GM21447 (cell line): Measurements from ENCODE around the gene TMEM213.

ENCODE experiments used
- ATAC-seq: cut with Tn5 transposase; IDR thresholded peaks from one replicate; pipeline ENCODE4 v1.9.1; 2021; ENCODE audit not compliant: unreplicated experiment

The TMEM213 gene

GRCh38 chr7:138797715-138798320 lies at the start of gene TMEM213, which contains the start of gene ATP6V0A4:
Gene TMEM213 (plus strand): TSS chr7:138797994. CDS start chr7:138798105, 111 bp downstream.
Gene ATP6V0A4 (minus strand): TSS chr7:138798196. CDS start chr7:138771247, 26,949 bp downstream.
- ATAC-seq, result no peak

- ATAC-seq, result no peak
Measured at GRCh38 chr7:138748666-138749065, 49.1 kb upstream of the TMEM213 start.

- no peak for ATAC-seq
Measured at GRCh38 chr7:138749960-138750359, 47.8 kb upstream of the TMEM213 start.

- no peak for ATAC-seq
Measured at GRCh38 chr7:138750473-138750872, 47.3 kb upstream of the TMEM213 start.

GRCh38 chr7:138750901-138751464 lies 46.8 kb upstream of the TMEM213 start:
- ATAC-seq, result no peak

GRCh38 chr7:138752518-138753149 lies 45.2 kb upstream of the TMEM213 start:
- peak; percentile 92 for ATAC-seq

- ATAC-seq, result no peak
Measured at GRCh38 chr7:138753150-138753518, 44.7 kb upstream of the TMEM213 start.

GRCh38 chr7:138753610-138754009 lies 44.2 kb upstream of the TMEM213 start:
- no peak for ATAC-seq

- no peak for ATAC-seq
Measured at GRCh38 chr7:138755331-138755747, 42.5 kb upstream of the TMEM213 start.

GRCh38 chr7:138755842-138756590 lies 41.8 kb upstream of the TMEM213 start:
- no peak for ATAC-seq

- ATAC-seq, result no peak
Measured at GRCh38 chr7:138756591-138757242, 41.1 kb upstream of the TMEM213 start.

GRCh38 chr7:138768241-138768640 lies 29.6 kb upstream of the TMEM213 start:
- ATAC-seq, result no peak

- no peak for ATAC-seq
Measured at GRCh38 chr7:138770904-138771303, 26.9 kb upstream of the TMEM213 start.

- ATAC-seq, result no peak
Measured at GRCh38 chr7:138773176-138773575, 24.6 kb upstream of the TMEM213 start.

GRCh38 chr7:138773817-138774216 lies 24.0 kb upstream of the TMEM213 start:
- no peak for ATAC-seq

GRCh38 chr7:138776166-138776833 lies 21.5 kb upstream of the TMEM213 start:
- no peak for ATAC-seq

GRCh38 chr7:138781004-138781403 lies 16.8 kb upstream of the TMEM213 start:
- ATAC-seq, result no peak

GRCh38 chr7:138784692-138785091 lies 13.1 kb upstream of the TMEM213 start:
- ATAC-seq, result no peak

GRCh38 chr7:138785587-138786437 lies 12.0 kb upstream of the TMEM213 start:
- ATAC-seq, result no peak
